ENCODE results near the gene OSBP2.
"Not testable (repeated sequence)": the region's sequence is repeated elsewhere in the genome, so short reads cannot be mapped to it uniquely, and the experiment has no call there.

The OSBP2 gene

DNA sequence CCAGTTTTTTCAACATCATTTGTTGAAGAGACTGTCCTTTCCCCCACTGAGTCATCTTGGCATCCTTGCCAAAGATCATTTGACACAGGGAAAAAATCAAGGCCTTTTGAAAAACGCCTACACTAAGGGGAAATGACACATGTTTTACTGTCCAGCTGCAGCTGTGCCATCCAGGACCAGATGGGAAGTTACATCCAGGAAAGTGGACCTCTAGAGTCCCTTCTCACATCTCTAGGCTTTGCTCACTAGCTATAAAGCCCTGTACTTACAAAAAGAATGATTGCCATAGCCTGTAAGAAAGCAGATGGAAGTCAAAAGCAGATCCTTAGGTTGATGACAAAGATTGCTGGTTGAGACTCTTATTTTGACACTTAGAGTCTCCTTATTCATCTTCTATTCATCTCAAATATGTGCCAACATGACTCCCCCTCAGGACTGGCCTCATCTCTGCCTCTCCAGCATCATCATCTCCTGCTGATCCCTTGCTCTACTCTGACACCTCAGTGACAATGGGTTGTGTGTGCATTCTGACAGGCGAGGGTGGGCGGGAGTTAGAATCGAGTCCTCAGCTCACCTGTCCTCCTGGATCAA, 22.8 kb downstream of the OSBP2 start:
- FAIRE-seq (no peak), DNase-seq (ENCODE audit: low spot score) (peak; percentile 64)

DNA sequence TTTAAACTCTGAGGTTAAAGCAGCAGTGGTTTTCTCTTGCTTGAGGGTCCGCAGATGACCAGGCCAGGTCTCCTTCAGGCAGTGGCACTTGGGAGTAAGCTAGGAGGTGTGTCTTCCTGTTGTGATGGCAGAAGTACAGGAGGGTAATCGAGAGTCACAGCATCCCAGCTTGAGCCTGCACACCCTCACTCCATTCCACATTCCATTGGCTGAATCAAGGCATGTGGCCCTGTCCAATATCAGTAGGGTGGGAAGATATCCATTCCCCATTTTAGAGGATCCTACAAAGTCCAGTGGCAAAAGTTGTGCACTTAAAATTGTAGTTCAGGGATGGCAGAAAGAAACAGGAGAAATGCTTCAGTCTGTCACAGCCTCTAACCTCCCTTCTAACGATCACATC, 23.3 kb downstream of the OSBP2 start:
- DNase-seq (ENCODE audit: low spot score) (no peak), FAIRE-seq (peak; percentile 83)

DNA sequence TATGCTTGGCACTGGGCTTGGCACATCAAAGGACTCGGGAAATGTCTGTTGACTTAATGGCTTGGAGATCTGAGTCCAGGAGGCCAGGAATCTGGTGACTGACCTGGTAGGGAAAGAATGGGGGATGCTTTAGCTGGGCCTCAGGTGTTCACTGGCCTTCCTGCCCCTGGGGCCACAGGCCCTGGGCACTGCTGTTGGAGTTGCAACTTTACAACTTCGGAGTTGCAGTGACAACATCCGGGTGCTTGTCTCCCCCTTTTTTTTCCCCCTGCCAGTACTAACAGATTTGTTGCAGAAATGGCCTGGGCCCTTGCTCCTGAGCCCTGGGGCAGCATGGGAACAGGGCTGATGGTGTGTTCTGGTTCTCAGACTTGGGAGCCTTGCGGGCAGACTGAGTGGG, 23.8 kb downstream of the OSBP2 start:
- DNase-seq (ENCODE audit: low spot score) (no peak), FAIRE-seq (no peak)

DNA sequence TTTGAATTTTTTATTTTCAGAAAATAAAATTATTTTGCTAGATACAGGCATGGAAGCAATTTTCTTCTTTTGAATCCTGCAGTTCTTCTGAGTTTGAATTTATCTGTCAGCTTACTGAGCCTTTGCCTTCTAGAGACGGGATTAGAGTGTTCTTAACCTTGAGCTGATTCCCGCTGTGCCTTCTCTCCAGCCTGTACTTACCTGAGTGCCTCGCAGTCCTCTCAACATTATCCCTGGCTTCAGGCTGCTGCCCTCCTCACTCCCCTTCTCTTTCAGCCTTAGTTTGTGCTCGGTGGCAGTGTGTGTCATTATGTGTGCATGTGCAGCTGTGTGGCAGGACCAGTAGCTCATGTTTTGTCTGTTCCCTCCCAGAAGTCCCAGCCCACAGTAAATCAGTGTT, 24.3 kb downstream of the OSBP2 start:
- no peak for DNase-seq (ENCODE audit: low spot score)
- peak; percentile 92 for FAIRE-seq

DNA sequence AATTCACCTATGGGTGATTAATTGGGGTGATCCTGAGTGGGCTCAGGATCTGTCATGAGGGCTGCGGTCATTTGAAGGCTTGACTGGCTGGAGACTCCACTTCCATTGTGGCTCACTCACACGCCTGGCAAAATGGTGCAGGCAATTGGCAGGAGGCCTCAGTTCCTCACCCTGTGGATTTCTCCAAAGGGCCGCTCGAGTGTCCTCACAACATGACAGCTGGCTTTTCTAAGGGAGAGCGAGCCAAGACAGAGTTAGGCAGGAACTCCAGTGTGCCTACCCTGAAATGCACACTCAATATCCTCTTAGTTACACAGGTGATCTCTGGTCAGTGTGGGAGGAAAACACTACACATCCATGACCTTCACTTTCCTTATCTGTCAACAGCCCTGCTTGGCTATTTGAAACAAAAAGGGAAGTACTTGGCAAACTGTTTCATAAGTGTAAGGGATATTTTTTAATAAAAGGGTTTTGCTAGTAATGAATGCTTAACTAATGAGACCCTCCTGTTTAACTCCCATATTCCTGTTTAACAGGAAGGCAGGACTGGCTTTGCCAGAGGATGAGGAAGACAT, 25.7 kb downstream of the OSBP2 start:
- DNase-seq (ENCODE audit: low spot score) (no peak), FAIRE-seq (peak; percentile 65)

DNA sequence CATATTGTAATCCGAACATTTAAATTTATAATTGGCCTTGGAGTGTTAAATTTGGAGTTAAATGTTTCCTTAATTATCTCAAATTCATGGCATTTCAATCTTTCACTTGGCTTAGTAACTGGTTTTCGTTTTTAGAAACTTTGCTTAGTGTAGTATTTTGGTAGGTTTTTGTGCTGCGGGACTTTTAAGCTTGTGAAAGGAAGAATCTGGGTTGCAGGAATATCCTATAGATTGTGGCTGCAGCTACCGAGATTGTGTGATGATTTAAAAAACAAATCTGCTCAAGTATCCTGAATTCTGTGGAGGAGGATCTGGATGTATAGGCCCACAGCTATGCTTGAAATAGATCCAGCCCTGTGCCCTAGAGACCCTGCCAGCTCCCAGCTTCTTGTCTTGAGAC, 27.1 kb downstream of the OSBP2 start:
- DNase-seq (ENCODE audit: low spot score) (no peak), FAIRE-seq (no peak)

DNA sequence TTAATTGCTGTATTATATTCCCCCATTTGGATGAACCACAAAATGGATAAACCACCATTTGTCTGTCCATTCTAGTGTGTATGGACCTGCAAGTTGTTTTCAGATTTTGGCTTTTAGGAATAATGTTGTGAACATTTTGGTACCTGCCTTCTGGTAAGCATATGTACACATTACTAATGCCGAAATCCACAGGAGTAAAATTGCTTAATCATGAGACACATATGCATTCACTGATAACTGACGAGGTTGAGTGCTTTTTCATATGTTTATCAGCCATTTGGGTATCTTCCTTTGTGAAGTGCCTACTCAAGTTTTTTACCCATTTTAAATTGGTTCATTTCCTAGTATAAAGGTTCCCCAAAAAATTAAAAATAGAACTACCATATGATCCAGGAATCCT, 34.2 kb downstream of the OSBP2 start:
- FAIRE-seq (no peak), DNase-seq (ENCODE audit: low spot score) (no peak)

DNA sequence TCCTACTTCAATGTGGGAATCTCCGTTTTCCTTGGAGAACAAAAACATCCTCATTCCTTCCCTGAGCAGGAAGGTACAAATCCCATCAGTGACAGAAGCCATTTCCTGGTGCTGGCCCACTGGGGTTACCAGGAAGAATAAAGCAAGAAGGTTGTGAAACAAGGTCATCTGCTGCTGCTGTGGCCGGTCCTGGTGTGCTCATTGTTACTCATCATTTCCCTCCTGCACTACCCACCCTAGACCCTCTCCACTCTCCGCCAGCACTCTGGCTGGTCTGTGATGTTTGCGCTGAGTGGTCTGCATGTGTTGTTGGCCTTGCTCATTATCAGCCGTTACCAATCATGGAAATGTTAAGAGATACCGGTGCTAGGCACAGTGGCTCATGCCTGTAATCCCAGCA, 37.0 kb downstream of the OSBP2 start:
- peak; percentile 59 for FAIRE-seq
- DNase-seq (ENCODE audit: low spot score), result no peak

DNA sequence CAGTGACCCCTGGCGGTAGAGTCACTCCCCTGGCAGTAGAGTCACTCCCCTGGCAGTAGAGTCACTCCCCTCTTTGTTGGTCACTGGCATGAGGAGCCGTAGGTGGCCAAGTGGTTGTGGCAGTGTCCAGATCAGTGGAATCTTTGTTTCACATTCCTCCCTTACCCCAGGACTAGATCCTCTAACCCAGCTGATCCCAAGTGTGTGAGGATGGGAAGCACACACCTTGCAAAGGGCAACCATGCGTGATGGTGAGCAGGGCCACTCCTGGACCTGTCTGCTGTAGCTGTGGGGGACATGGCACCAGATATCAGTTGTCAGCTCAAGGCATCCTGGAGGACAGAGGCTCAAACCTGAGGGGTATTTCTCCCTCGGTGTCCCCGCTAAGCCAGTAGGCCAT, 37.8 kb downstream of the OSBP2 start:
- no peak for DNase-seq (ENCODE audit: low spot score)
- no peak for FAIRE-seq

DNA sequence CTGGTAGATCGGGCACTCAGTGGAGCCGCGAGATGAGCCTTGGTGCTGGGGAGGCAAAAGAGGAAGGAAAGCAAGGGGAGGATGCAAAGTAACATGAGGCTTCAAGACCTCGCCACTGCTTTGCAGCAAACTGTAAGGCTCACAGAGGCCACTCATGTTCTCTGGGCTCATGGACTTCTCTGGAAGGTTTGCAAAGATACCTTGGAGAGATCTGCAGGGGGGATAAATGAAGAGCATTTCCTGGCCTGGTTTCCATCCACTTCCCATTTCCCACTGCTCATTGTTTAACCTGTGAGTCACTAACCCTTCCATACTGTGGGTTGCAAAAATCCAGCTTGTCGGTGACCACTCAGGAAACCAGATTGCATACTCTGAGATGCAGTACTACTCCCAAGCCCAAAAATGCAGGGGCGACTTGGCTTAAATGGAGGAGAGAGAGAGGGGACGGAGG, 38.5 kb downstream of the OSBP2 start:
- FAIRE-seq, result peak; percentile 66
- DNase-seq (ENCODE audit: low spot score), result no peak

DNA sequence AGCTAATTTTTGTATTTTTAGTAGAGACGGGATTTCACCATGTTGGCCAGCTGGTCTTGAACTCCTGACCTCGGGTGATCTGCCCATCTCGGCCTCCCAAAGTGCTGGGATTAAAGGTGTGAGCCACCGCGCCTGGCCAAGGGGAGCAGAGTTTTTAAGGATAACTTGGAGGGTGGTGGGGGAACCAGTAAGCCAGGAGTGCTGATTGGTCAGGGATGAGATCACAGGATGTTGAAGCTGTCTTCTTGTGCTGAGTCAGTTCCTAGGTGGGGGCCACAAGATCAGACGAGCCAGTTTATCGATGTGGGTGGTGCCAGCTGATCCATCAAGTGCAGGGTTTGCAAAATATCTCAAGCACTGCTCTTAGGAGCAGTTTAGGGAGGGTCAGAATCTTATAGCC, 45.3 kb downstream of the OSBP2 start:
- not testable (repeated sequence) for FAIRE-seq

DNA sequence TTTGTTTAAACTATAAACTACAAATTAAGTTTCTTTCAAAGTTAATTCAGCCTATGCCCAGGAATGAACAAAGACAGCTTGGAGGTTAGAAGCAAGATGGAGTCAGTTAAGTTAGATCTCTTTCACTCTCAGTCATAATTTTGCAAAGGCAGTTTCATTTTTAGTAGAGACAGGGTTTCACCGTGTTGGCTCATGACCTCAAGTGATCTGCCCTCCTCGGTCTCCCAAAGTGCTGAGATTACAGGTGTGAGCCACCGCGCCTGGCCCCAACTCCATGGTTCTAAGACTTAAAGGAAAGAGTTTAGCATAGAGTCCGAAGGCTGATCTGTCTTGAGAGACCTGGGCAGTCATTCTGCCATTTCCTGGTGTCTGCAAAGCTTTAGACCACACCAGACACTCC, 45.8 kb downstream of the OSBP2 start:
- not testable (repeated sequence) for FAIRE-seq; DNase-seq (ENCODE audit: low spot score)

More for the DNA sequence above, 45.3 kb downstream of the OSBP2 start:
- DNase-seq (ENCODE audit: low spot score), result not testable (repeated sequence)

DNA sequence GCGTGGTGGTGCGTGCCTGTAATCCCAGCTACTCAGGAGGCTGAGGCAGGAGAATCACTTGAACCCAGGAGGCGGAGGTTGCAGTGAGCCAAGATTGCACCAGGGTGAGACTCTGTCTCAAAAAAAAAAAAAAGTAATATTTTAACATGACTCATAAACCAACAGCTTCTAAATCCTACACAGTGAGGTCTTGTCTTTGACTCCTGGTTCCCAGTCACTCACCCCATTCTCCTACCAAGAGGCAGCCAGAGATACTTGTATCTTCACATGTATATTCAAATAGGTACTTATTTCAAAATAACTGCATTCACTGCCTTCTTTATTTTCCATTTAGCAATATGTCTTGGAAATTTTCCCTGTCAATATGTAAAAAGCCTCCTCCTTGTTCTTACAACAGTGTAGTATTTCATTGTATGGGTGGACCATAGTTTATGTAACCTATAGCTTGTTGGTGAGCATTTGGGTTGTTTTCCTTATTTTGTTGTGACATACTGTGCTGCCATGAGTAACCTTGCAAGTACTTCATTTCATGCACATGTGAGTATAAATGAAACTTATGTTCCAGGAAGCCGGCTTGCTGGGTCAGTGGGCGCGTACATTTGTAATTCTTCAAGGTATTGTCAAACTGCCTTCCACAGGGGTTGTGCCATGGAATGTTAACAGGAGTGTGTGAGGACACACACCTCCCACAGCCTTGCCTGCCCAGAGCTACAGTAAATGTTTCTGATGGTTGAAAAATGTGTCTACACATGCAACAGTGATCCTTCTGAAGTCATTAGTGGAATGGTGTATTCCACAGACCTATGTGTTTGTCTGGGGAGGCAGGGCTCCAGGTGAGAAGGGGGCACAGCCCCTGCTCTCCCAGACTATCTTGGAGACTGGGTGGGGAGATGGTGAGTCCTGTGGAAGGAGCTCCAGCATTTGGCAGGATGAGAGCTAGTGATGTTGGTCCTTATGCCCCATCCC, 47.9 kb downstream of the OSBP2 start:
- no peak for DNase-seq (ENCODE audit: low spot score)
- FAIRE-seq, result no peak

DNA sequence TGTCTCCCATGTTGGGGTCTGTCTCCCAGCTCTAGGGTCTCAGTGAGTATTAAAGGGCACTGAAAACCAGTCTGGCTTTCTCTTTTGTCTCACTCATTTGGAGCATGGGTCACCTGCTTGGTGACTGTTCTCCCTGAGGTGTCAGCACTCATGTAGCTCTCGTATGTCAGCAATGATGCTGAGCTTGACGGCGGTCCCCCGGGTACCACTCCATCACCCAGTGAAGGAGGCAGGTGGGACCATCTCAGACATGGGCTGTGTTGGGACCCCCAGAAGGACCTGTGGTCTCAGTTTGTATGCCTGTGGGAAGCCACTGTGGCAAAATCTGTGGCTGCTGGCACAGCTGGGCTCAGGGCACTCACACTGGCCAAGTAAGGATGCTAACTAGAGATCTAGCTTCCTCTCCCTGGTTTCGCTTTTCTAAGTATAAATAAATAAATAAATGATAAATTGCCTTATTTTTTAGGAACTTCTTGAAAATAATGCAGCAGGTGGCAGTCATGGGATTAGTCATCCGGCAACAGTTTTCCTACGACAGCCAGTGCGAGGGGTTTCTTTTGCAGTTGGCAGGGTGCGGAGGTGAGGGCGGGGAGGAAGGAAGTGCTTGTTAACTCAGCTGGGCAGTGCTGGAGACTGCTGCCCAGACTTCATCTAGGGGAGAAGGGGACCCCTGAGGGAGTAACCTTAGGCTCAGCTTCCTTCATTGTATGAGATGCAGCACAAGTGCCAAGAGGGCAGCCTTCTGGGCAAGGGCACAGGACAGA, 48.8 kb downstream of the OSBP2 start:
- no peak for DNase-seq (ENCODE audit: low spot score)
- FAIRE-seq, result no peak

DNA sequence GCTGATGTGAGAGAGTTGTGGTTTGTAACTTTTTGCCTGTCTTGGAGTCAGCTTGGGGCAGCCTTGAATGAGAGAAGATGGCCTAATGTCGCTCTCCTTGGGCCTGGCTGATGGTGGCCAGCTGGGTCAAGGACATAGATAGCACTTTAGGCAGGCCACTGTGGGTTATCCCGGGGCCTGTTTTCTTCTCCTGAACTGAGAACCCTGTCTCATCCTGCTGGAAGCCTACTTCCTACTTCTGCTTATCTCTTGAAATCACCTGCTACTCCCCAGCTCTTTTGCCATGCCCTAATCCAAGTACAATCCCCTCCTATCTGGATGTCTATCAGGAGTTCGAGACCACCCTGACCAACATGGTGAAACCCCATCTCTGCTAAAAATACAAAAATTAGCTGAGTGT, 49.5 kb downstream of the OSBP2 start:
- DNase-seq (ENCODE audit: low spot score), result no peak
- no peak for FAIRE-seq

DNA sequence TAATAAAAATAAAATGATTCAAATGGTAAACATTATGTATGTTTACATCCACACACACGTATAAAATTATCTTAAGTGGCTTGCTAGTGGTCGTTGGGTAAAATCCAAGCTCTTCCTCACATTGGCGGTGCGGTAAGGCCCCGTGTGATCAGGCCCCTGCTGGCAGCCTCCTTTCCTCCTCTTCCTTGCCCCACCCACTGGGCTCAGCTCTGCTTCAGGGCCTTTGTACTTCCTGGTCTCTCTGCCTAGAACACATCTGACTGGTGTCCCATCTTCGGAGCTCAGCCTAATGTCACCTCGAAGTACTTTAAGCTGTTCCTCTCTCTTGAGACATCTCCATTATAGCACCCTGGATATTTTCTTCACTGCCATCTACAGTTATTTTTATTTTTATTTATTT, 52.8 kb downstream of the OSBP2 start:
- no peak for FAIRE-seq
- no peak for DNase-seq (ENCODE audit: low spot score)

DNA sequence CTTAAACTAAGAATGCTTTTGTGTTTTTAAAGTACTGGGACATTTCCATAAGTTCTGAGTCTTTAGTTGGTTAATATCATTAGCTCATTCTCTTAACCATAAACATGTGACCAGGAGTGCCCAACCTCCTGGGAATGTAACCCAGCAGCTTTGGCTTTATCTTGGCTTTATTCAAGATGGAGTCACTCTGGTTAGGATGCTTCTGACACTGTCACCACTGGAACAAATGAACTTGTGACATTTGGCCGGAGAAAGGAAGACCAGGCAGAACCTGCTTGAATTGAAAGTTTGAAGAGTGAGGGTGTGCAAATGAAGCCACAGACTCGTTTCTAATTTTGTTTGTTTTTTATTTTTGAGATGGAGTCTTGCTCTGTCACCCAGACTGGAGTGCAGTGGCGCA, 54.6 kb downstream of the OSBP2 start:
- FAIRE-seq (no peak), DNase-seq (ENCODE audit: low spot score) (no peak)

DNA sequence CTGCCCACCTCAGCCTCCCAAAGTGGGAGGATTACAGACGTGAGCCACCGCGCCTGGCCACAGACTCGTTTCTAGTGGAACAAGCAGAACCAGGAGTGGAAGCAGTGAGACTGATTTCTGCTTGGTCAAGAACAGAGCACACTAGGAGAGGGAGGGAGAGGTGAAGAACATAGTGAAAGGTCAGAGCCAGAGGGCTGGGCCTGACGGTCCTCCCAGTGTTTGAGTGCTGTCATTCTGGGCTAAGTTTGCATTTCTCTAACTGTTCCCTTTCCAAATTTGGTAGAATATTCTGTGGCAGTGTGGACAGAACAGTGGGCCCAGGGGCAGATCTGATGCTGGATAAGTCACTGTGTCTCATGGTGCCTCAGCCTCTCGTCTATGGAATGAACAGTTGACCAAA, 55.2 kb downstream of the OSBP2 start:
- FAIRE-seq (no peak), DNase-seq (ENCODE audit: low spot score) (no peak)

DNA sequence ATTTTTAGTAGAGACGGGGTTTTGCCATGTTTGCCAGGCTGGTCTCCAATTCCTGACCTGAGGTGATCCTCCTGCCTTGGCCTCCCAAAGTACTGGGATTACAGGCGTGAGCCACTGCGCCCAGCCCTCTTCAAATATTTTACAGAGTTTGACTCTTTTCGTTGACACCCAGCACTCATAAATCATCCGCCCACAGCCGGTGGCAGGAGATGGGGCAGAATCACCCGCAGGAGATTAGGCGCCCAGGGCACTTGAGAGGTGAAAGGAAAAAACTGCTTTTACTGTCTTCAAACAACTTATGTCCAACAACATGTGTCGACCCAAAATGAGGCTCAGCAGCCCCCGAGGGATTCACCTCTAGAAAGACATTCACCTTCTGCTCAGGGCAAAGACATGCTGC, 56.9 kb downstream of the OSBP2 start:
- FAIRE-seq (no peak), DNase-seq (ENCODE audit: low spot score) (no peak)

DNA sequence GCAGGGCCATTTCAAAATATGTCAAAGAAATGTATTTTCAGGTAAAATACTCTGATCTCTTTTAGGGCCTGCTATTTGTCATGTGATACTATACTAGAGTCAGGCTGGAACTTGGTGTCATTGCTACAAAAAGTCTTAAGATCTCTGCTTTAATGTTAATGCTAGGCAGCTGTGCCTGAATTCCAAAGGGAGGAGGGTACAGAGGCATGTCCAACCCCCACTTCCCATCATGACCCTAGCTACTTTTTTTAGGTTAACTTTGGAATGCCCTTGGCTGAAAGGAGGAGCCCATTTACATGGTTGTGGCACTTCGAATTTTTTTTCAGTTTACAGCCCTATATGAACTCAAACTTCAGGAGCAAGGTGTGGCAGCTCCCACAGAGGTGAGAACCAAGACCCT, 58.1 kb downstream of the OSBP2 start:
- FAIRE-seq (no peak), DNase-seq (ENCODE audit: low spot score) (no peak)

DNA sequence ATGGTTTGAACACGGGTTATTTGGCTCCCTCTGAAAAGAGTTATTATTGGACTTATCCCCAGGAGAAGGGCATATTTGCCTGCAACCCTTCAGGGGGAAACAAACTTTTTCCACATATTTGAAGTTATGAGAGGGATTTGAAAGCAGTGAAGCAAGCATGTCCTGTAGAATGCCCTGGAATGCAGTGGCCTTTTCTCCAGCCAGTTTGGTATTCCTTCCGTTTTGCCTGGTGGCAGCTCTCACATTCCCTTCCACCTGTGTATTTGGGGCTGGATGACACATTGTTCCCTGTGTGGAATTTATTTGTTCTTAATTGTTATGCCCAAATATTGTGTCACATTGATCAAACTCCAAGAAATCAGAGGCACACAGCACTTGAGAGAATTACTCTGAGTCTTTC, 59.0 kb downstream of the OSBP2 start:
- DNase-seq (ENCODE audit: low spot score), result no peak
- FAIRE-seq, result peak; percentile 5

DNA sequence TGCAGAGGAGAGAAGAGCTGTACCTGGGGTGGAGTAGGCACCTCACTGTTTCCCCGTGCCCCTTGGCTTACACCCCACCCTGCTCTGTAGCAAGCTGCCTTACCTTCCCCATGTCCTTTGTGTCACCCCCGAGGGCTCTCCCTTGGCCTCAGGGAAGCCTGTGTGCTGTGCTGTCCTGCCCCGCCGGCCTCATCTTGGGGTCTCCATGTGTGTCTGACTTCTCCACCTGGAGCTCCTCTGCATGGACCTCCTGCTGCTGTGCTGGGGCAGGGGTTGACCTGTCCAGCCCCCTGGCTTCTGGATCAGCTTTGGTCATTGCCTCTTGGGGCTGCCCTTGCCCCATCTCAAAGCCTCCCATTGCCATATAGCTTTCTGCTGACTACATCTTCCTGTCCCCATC, 59.8 kb downstream of the OSBP2 start:
- FAIRE-seq (no peak), DNase-seq (ENCODE audit: low spot score) (no peak)
